IMR-90 (cell line): Measurements from ENCODE around the gene C19orf85. TPM values are rescaled to one million over a fixed set of nuclear protein-coding genes. Genes with fewer than 3 reads are reported as not detected.
A peak's percentile ranks its signal among the peaks of the same experiment; 100 is the strongest.

Experiments used
- ATAC-seq: fragments of 200-7000 bp; cut with Tn5 transposase; 2 replicates; pipeline ENCODE4 v1.9.1; 2020; ENCODE audit warnings: low read depth, mild to moderate bottlenecking, moderate library complexity
- BruUV-seq: library from RNA; stranded (reverse); fragments of 400-500 nt; replicated peaks from 2 replicates; lab custom pipeline; 2021; lab: Mats Ljungman, UMichigan
- CTCF ChIA-PET: fragments of 300-600 bp; formaldehyde crosslinking; extraction: SDS; loops from one replicate; lab custom pipeline; 2021; ENCODE audit warnings: antibody characterized with exemption; lab: Yijun Ruan, JAX
- POLR2A ChIA-PET: fragments of 300-600 bp; sonication (Branson Sonifier 250); formaldehyde crosslinking; loops from one replicate; lab custom pipeline; 2022; ENCODE audit warnings: antibody characterized with exemption; ENCODE audit not compliant: unreplicated experiment; lab: Charles Lee
- DNase-seq: peaks from one replicate; pipeline ENCODE4 v3.0.0; 2013
- H2AFZ ChIP-seq: replicated peaks from 2 replicates; pipeline ENCODE3; 2013; ENCODE audit warnings: low read length, mild to moderate bottlenecking; ENCODE audit not compliant: poor library complexity
- H2AK5ac ChIP-seq: 2 replicates; pipeline ENCODE4 v1.6.1; 2013; ENCODE audit warnings: low read depth, low read length, inconsistent platforms
- H2AK9ac ChIP-seq: replicated peaks from 2 replicates; pipeline ENCODE3; 2013; ENCODE audit warnings: mild to moderate bottlenecking, low read depth, low read length, moderate library complexity; ENCODE audit not compliant: poor library complexity
- H2BK120ac ChIP-seq: 2 replicates; pipeline ENCODE4 v1.6.1; 2013; ENCODE audit warnings: low read depth, low read length, inconsistent platforms
- H2BK15ac ChIP-seq: 3 replicates; pipeline ENCODE4 v1.6.1; 2013; ENCODE audit warnings: low read depth, low read length, inconsistent platforms
- H2BK20ac ChIP-seq: 2 replicates; pipeline ENCODE4 v1.6.1; 2013; ENCODE audit warnings: low read depth, mild to moderate bottlenecking, inconsistent platforms, low read length, moderate library complexity
- H2BK5ac ChIP-seq: 2 replicates; pipeline ENCODE4 v1.6.1; 2013; ENCODE audit warnings: mild to moderate bottlenecking, low read depth, low read length, inconsistent platforms; ENCODE audit not compliant: poor library complexity, severe bottlenecking
- H3K14ac ChIP-seq: replicated peaks from 2 replicates; pipeline ENCODE4 v1.6.1; 2013; ENCODE audit warnings: low read depth, low read length, inconsistent platforms
- H3K18ac ChIP-seq: 2 replicates; pipeline ENCODE4 v1.6.1; 2013; ENCODE audit warnings: low read depth, low read length, control low read depth
- H3K23ac ChIP-seq: 2 replicates; pipeline ENCODE4 v1.6.1; 2013; ENCODE audit warnings: low read depth, low read length, inconsistent platforms
- H3K27ac ChIP-seq: 2 replicates; pipeline ENCODE4 v1.5.1; 2013; ENCODE audit warnings: mild to moderate bottlenecking, control low read depth, low read length; ENCODE audit not compliant: insufficient read depth
- H3K27me3 ChIP-seq: 2 replicates; pipeline ENCODE4 v1.6.1; 2013; ENCODE audit warnings: low read length; ENCODE audit not compliant: control insufficient read depth, insufficient read depth
- H3K36me3 ChIP-seq: 2 replicates; pipeline ENCODE4 v1.6.1; 2013; ENCODE audit warnings: low read length, mixed read lengths; ENCODE audit not compliant: control insufficient read depth, insufficient read depth
- H3K4ac ChIP-seq: 2 replicates; pipeline ENCODE4 v1.6.1; 2013; ENCODE audit warnings: low read depth, low read length, inconsistent platforms
- H3K4me1 ChIP-seq: 2 replicates; pipeline ENCODE4 v1.6.1; 2013; ENCODE audit warnings: low read length, mixed read lengths; ENCODE audit not compliant: control insufficient read depth, insufficient read depth
- H3K4me2 ChIP-seq: 2 replicates; pipeline ENCODE4 v1.6.1; 2013; ENCODE audit warnings: low read depth, mild to moderate bottlenecking, control low read depth, low read length, moderate library complexity
- H3K4me3 ChIP-seq: 2 replicates; pipeline ENCODE4 v1.5.1; 2013; ENCODE audit warnings: low read depth, mild to moderate bottlenecking, control low read depth, low read length, moderate library complexity; ENCODE audit not compliant: insufficient read depth
- H3K56ac ChIP-seq: 2 replicates; pipeline ENCODE4 v1.6.1; 2013; ENCODE audit warnings: low read length, inconsistent platforms; ENCODE audit not compliant: insufficient read depth; ENCODE audit errors: extremely low read depth
- H3K79me1 ChIP-seq, 2 experiments: 2 replicates each; pipeline ENCODE4 v1.6.1; 2013; ENCODE audit warnings: low read length in 2 of 2, inconsistent platforms in 1 of 2, low read depth in 1 of 2
- H3K9ac ChIP-seq: 2 replicates; pipeline ENCODE4 v1.6.1; 2013; ENCODE audit warnings: low read depth, low read length, control low read depth
- H3K9me1 ChIP-seq: 2 replicates; pipeline ENCODE4 v1.6.1; 2013; ENCODE audit warnings: low read length, inconsistent platforms; ENCODE audit not compliant: insufficient read depth
- H3K9me3 ChIP-seq: 2 replicates; pipeline ENCODE4 v1.6.1; 2013; ENCODE audit warnings: low read length; ENCODE audit not compliant: control insufficient read depth, insufficient read depth
- H4K20me1 ChIP-seq: 2 replicates; pipeline ENCODE4 v1.6.1; 2013; ENCODE audit warnings: low read length, inconsistent platforms; ENCODE audit not compliant: insufficient read depth
- H4K5ac ChIP-seq: 2 replicates; pipeline ENCODE4 v1.6.1; 2013; ENCODE audit warnings: mild to moderate bottlenecking, low read depth, low read length, control low read depth
- H4K8ac ChIP-seq, 2 experiments: 2 replicates each; pipeline ENCODE4 v1.6.1; 2013; ENCODE audit warnings: low read depth in 2 of 2, low read length in 2 of 2, control low read depth in 1 of 2, inconsistent platforms in 1 of 2
- H4K91ac ChIP-seq: 2 replicates; pipeline ENCODE4 v1.6.1; 2013; ENCODE audit warnings: low read depth, low read length, inconsistent platforms; ENCODE audit not compliant: insufficient read depth
- WGBS, 2 experiments: methylation state at CpG; one replicate each; pipeline versions ENCODE4 v1.1.5 to v1.1.7; 2013; ENCODE audit warnings: missing lambda C conversion rate in 2 of 2; ENCODE audit not compliant: insufficient read length in 1 of 2; ENCODE audit errors: extremely low coverage in 2 of 2; 5-methylcytosine and 5-hydroxymethylcytosine counted together
- dilution Hi-C: fragments of 300-500 bp; cut with HindIII; formaldehyde crosslinking; loops from one replicate; pipeline ENCODE4 v1.14.3; 2018; ENCODE audit warnings: low sequenced_read_pairs; ENCODE audit not compliant: unreplicated experiment
- in situ Hi-C: fragments of 300-500 bp; cut with MboI; formaldehyde crosslinking; loops from 3 replicates; pipeline ENCODE4 v1.14.3; 2019; ENCODE audit warnings: low sequenced_read_pairs, inconsistent platforms, mixed read lengths
- intact Hi-C: fragments of 100-400 bp; cut with micrococcal nuclease; formaldehyde crosslinking; loops from 2 replicates; pipeline ENCODE4 v1.10.0; 2022
- polyA plus RNA-seq, 3 experiments: library from polyadenylated mRNA; depleted of rRNA; stranded (reverse); fragments of >200 nt; gene quantifications; 2 replicates each; pipeline ENCODE4 v1.2.3, GENCODE V29; 2012; ENCODE audit warnings: low replicate concordance in 1 of 3
- total RNA-seq: library from RNA; depleted of rRNA; stranded (reverse); fragments of >200 nt; gene quantifications from 2 replicates; pipeline ENCODE4 v1.2.3, GENCODE V29; 2012
- TF ChIP-seq, protein P1 (sequence below): fragments of 150-350 bp; IDR thresholded peaks from 2 replicates; pipeline ENCODE4 v1.6.1; 2016; ENCODE audit warnings: low read depth, mild to moderate bottlenecking, low read length, moderate library complexity, borderline replicate concordance

C19orf85 gene
- total and polyA plus RNA-seq, 2 of the 4 experiments (the other 2 are of a cell fraction): not detected

- no peak overlapping the region for H3K27ac ChIP-seq
- no TSS peak for BruUV-seq
- DNase-seq (no peak), ATAC-seq (no peak)
- dilution Hi-C loops (no loop called here), in situ Hi-C loops (loop anchor here (25.0 kb wide), 1 partner anchor 1033 kb away; the partner anchor contains the start of genes CDC42EP5 and LENG9), intact Hi-C loops (no loop called here)
- H2AFZ ChIP-seq: no peak overlapping the region
- H3K27me3 ChIP-seq: no peaks in the 10 kb centered on the region
- H2AK9ac ChIP-seq: no peak overlapping the region
- H4K91ac ChIP-seq: no peak overlapping the region
- no peak overlapping the region for H4K5ac ChIP-seq
- no peak overlapping the region for H3K18ac ChIP-seq
- H3K4ac ChIP-seq: no peak overlapping the region
- peaks cover 3% of the 10 kb centered on the region for H3K9me1 ChIP-seq
- H3K36me3 ChIP-seq: peaks cover 13% of the 10 kb centered on the region; the same call in 1 of the 2 replicates
- TF ChIP-seq, protein P1, sequence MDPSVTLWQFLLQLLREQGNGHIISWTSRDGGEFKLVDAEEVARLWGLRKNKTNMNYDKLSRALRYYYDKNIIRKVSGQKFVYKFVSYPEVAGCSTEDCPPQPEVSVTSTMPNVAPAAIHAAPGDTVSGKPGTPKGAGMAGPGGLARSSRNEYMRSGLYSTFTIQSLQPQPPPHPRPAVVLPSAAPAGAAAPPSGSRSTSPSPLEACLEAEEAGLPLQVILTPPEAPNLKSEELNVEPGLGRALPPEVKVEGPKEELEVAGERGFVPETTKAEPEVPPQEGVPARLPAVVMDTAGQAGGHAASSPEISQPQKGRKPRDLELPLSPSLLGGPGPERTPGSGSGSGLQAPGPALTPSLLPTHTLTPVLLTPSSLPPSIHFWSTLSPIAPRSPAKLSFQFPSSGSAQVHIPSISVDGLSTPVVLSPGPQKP: no peak
- H2AK5ac ChIP-seq: 0 out of 2 replicates have a peak overlapping the region, but pooled peaks have one; percentile 36
- H2BK20ac ChIP-seq: no peak overlapping the region
- H4K8ac ChIP-seq: no peak overlapping the region
- no peak overlapping the region for H2BK120ac ChIP-seq
- peaks cover 16% of the 10 kb centered on the region for H3K4me1 ChIP-seq
- WGBS, 2 experiments: 93% methylated on average over 3 of the region's 11 CpGs; no CpG with 5 or more reads in 1 of the 2 experiments
- no peak overlapping the region for H3K23ac ChIP-seq
- H4K20me1 ChIP-seq: no peaks in the 10 kb centered on the region
- H3K4me3 ChIP-seq: no peak overlapping the region
- no peak overlapping the region for H3K9ac ChIP-seq
- no peak overlapping the region for H3K14ac ChIP-seq
- no peaks in the 10 kb centered on the region for H3K9me3 ChIP-seq
- ChIA-PET CTCF (interaction anchor here (0.8 to 1.1 kb wide), 2 partner anchors 8 to 137 kb away, joined by 4 to 8 read pairs; no protein-coding TSS in a partner anchor), POLR2A (no interaction called here)
- H2BK15ac ChIP-seq: no peak overlapping the region
- H2BK5ac ChIP-seq: no peak overlapping the region
- H3K4me2 ChIP-seq: no peak overlapping the region
- H3K56ac ChIP-seq: no peak overlapping the region
- H3K79me1 ChIP-seq: peaks cover 0 to 17% of the 10 kb centered on the region in 2 experiments
These were observed 31.2 kb upstream of the C19orf85 start for GRCh38 chr19:55495646-55496349.
